DND-41 (cell line): Measurements from ENCODE around the gene SPINT2.

Source experiments
- ATAC-seq: fragments of 200-7000 bp; cut with Tn5 transposase; 3 replicates; pipeline ENCODE4 v1.9.1; 2021; ENCODE audit warnings: low read depth; ENCODE audit not compliant: insufficient read depth
- DNase-seq: peaks from one replicate; pipeline ENCODE4 v3.0.0-alpha.2; 2020
- H2AFZ ChIP-seq: 2 replicates; pipeline ENCODE4 v1.6.0; 2012; ENCODE audit warnings: low read depth, low read length
- H3K27ac ChIP-seq: 2 replicates; pipeline ENCODE4 v1.5.1; 2012; ENCODE audit warnings: low read length, inconsistent platforms
- H3K27me3 ChIP-seq: fragments of 200-600 bp; sonication (generic); 2 replicates; pipeline ENCODE4 v1.6.0; 2012; ENCODE audit warnings: low read length, mild to moderate bottlenecking, inconsistent platforms; ENCODE audit not compliant: insufficient read depth, poor library complexity
- H3K36me3 ChIP-seq: 2 replicates; pipeline ENCODE4 v1.5.1; 2012; ENCODE audit warnings: low read length, inconsistent platforms; ENCODE audit not compliant: insufficient read depth
- H3K4me1 ChIP-seq: 2 replicates; pipeline ENCODE4 v1.5.1; 2012; ENCODE audit warnings: mild to moderate bottlenecking, low read length; ENCODE audit not compliant: insufficient read depth
- H3K4me2 ChIP-seq: 2 replicates; pipeline ENCODE4 v1.6.0; 2012; ENCODE audit warnings: mild to moderate bottlenecking, moderate library complexity, low read length, inconsistent platforms; ENCODE audit not compliant: insufficient read depth
- H3K4me3 ChIP-seq, 2 experiments: fragments of 200-600 bp in 1 of 2; shearing (Covaris generic) in 1 of 2; 2 replicates each; pipeline ENCODE4 v1.5.1; 2012 to 2016; ENCODE audit warnings: inconsistent platforms in 2 of 2, low read length in 2 of 2, mild to moderate bottlenecking in 2 of 2, low read depth in 1 of 2, moderate library complexity in 1 of 2
- H3K79me2 ChIP-seq: 2 replicates; pipeline ENCODE4 v1.6.0; 2012; ENCODE audit warnings: low read length, inconsistent platforms; ENCODE audit not compliant: insufficient read depth
- H3K9ac ChIP-seq: 2 replicates; pipeline ENCODE4 v1.6.0; 2012; ENCODE audit warnings: low read depth, mild to moderate bottlenecking, inconsistent platforms, low read length, moderate library complexity
- H3K9me3 ChIP-seq: 2 replicates; pipeline ENCODE4 v1.5.1; 2012; ENCODE audit warnings: low read length, moderate library complexity, mild to moderate bottlenecking, inconsistent platforms; ENCODE audit not compliant: insufficient read depth, severe bottlenecking
- H4K20me1 ChIP-seq: 2 replicates; pipeline ENCODE4 v1.6.0; 2012; ENCODE audit warnings: low read length; ENCODE audit not compliant: insufficient read depth
- CTCF ChIP-seq: IDR thresholded peaks from 2 replicates; pipeline ENCODE4 v1.5.1; 2012; ENCODE audit warnings: borderline replicate concordance, low read length, moderate library complexity, mild to moderate bottlenecking; ENCODE audit not compliant: poor library complexity, severe bottlenecking; ENCODE audit errors: extremely low read depth
- EZH2 ChIP-seq: IDR thresholded peaks from 3 replicates; pipeline ENCODE4 v1.6.1; 2012; ENCODE audit warnings: borderline replicate concordance, low read depth, mild to moderate bottlenecking, moderate library complexity, low read length, inconsistent platforms; ENCODE audit not compliant: severe bottlenecking

Gene SPINT2

GRCh38 chr19:38219221-38219620 lies 45.2 kb upstream of the SPINT2 start:
- no peak overlapping the region for H3K4me2 ChIP-seq
- DNase-seq (no peak), ATAC-seq (no peak)
- TF ChIP-seq CTCF: no peak
- no peak for TF ChIP-seq EZH2
- no peak overlapping the region for H3K27ac ChIP-seq
- H3K79me2 ChIP-seq: no peaks in the 10 kb centered on the region
- H3K27me3 ChIP-seq: peaks cover 3% of the 10 kb centered on the region
- H2AFZ ChIP-seq: no peak overlapping the region
- no peaks in the 10 kb centered on the region for H3K9me3 ChIP-seq
- H4K20me1 ChIP-seq: peaks cover 4% of the 10 kb centered on the region
- H3K4me3 ChIP-seq: no peak overlapping the region
- H3K4me1 ChIP-seq: peaks cover 3% of the 10 kb centered on the region
- H3K36me3 ChIP-seq: no peaks in the 10 kb centered on the region
- H3K9ac ChIP-seq: no peak overlapping the region

- H3K4me1 ChIP-seq: no peaks in the 10 kb centered on the region
- H3K79me2 ChIP-seq: no peaks in the 10 kb centered on the region
- no peak for DNase-seq
- H3K27ac ChIP-seq: no peak overlapping the region
- no peak for ATAC-seq
- H3K27me3 ChIP-seq: peaks cover 3% of the 10 kb centered on the region
- no peak overlapping the region for H2AFZ ChIP-seq
- TF ChIP-seq EZH2 (no peak), CTCF (no peak)
- H3K4me3 ChIP-seq: no peak overlapping the region
- H4K20me1 ChIP-seq: no peaks in the 10 kb centered on the region
- H3K9ac ChIP-seq: no peak overlapping the region
- H3K4me2 ChIP-seq: no peak overlapping the region
- no peaks in the 10 kb centered on the region for H3K36me3 ChIP-seq
- no peaks in the 10 kb centered on the region for H3K9me3 ChIP-seq
These were observed 43.0 kb upstream of the SPINT2 start for GRCh38 chr19:38221421-38221820.

- ATAC-seq (no peak), DNase-seq (no peak)
- H3K4me1 ChIP-seq: no peaks in the 10 kb centered on the region
- H3K4me2 ChIP-seq: no peak overlapping the region
- H3K4me3 ChIP-seq: no peak overlapping the region
- H3K9me3 ChIP-seq: no peaks in the 10 kb centered on the region
- no peaks in the 10 kb centered on the region for H3K79me2 ChIP-seq
- TF ChIP-seq EZH2: no peak
- TF ChIP-seq CTCF: no peak
- H3K27ac ChIP-seq: no peak overlapping the region
- H2AFZ ChIP-seq: no peak overlapping the region
- H3K27me3 ChIP-seq: peaks cover 3% of the 10 kb centered on the region
- H3K9ac ChIP-seq: no peak overlapping the region
- H3K36me3 ChIP-seq: no peaks in the 10 kb centered on the region
- H4K20me1 ChIP-seq: no peaks in the 10 kb centered on the region
These were observed 42.2 kb upstream of the SPINT2 start for GRCh38 chr19:38221919-38222830.
